Natural killer cell (primary cell): ENCODE results near the gene UGP2. TPM values are rescaled to one million over a fixed set of nuclear protein-coding genes. Genes with fewer than 3 reads are reported as not detected.

ENCODE experiments used
- total RNA-seq, 4 donors: library from RNA; stranded (reverse); fragments of 120-200 nt in 1 of 4; gene quantifications; one replicate each; pipeline versions ENCODE4 v1.2.3 to v1.2.4, GENCODE V29; 2013 to 2022

UGP2 gene
- total RNA-seq, 3 donors from 2014 or later (not counting 1 experiment from before 2014, with no cell fraction given) = 100 to 117 (median 101) TPM

Other genes with a start within 250 kb of the UGP2 start
- 10 to 100 TPM; 12.1 to 17.3 (median 13.5) TPM for gene VPS54, start 177.5 kb downstream of the UGP2 start, total RNA-seq